Central memory CD8-positive, alpha-beta T cell (primary cell): ENCODE measurements around the gene TPPP.
A peak's percentile ranks its signal among the peaks of the same experiment; 100 is the strongest.
"Not testable (repeated sequence)": the region's sequence is repeated elsewhere in the genome, so short reads cannot be mapped to it uniquely, and the experiment has no call there.

Experiments
- ATAC-seq: fragments of 150-1000 bp; cut with Tn5 transposase; replicated peaks from 2 replicates; pipeline ENCODE4 v1.10.0; 2022; ENCODE audit warnings: mild to moderate bottlenecking, moderate FRiP score, moderate number of reproducible peaks; ENCODE audit not compliant: poor library complexity, severe bottlenecking; ENCODE audit errors: extremely low read depth
- DNase-seq, 2 donors: peaks; one replicate each; pipeline ENCODE4 v3.0.0; 2021; ENCODE audit warnings: low spot score in 2 of 2
- H3K27ac Mint-ChIP-seq: one replicate; pipeline ENCODE4 v1.8.0; 2022; ENCODE audit warnings: low read depth, mild to moderate bottlenecking, moderate library complexity, mixed read lengths
- H3K27me3 Mint-ChIP-seq: one replicate; pipeline ENCODE4 v1.8.0; 2022; ENCODE audit warnings: mixed read lengths
- H3K36me3 Mint-ChIP-seq: one replicate; pipeline ENCODE4 v1.8.0; 2022; ENCODE audit warnings: mild to moderate bottlenecking, moderate library complexity, mixed read lengths; ENCODE audit not compliant: insufficient read depth
- H3K4me1 Mint-ChIP-seq: one replicate; pipeline ENCODE4 v1.8.0; 2022; ENCODE audit warnings: mixed read lengths
- H3K4me3 Mint-ChIP-seq: one replicate; pipeline ENCODE4 v1.8.0; 2022; ENCODE audit warnings: mild to moderate bottlenecking, moderate library complexity, mixed read lengths
- H3K9me3 Mint-ChIP-seq: one replicate; pipeline ENCODE4 v1.8.0; 2022; ENCODE audit warnings: mixed read lengths

Gene TPPP

GRCh38 chr5:680836-681235, 12.3 kb downstream of the TPPP start:
- H3K4me3 Mint-ChIP-seq, H3K4me1 Mint-ChIP-seq, H3K27me3 Mint-ChIP-seq, ATAC-seq, H3K36me3 Mint-ChIP-seq, H3K9me3 Mint-ChIP-seq, H3K27ac Mint-ChIP-seq: not testable (repeated sequence)
- DNase-seq, result peak in 1 of 2 donors; percentile 9

DNA sequence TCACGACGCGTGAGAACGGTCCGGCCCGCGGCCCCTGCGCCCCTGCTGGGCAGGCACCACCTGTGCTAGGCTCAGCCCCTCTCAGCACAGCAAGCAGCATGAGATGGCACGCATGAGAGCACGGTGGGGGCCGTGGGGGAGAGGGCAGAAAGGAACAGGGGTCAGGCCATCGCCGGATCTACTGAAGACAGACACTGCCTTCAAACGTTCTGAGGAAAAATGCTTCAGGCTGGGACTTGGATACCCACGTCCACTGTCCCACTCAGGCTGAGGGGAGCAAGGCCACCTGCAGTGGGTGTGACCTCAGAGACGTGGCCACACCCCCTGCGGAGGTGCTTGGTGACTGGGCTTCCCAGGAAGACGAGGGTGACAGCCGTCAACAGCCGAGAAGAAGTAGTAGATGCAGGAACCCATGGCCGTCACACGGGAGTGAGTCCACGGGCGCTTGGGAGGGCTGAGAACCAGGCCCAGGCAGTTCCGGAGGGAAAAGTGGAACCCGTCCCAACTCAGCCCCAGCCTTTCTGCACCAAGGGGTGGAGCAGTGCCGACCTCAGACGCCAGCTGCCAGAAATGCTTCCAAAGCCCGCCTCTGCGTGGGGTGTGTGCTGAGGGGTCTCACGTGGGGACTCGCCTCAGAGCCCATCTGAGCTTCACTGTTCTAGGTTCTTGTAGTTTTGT, 12.9 kb downstream of the TPPP start:
- H3K4me3 Mint-ChIP-seq, H3K9me3 Mint-ChIP-seq: not testable (repeated sequence)

GRCh38 chr5:679166-679895, 13.8 kb downstream of the TPPP start:
- H3K27ac Mint-ChIP-seq, H3K4me3 Mint-ChIP-seq, H3K9me3 Mint-ChIP-seq, ATAC-seq, H3K27me3 Mint-ChIP-seq, H3K36me3 Mint-ChIP-seq, H3K4me1 Mint-ChIP-seq: not testable (repeated sequence)
- DNase-seq, result peak; percentile 5 to 12

More for the DNA sequence above, 12.9 kb downstream of the TPPP start:
- H3K36me3 Mint-ChIP-seq, H3K4me1 Mint-ChIP-seq, H3K27ac Mint-ChIP-seq, H3K27me3 Mint-ChIP-seq, ATAC-seq, DNase-seq: not testable (repeated sequence)

- DNase-seq, result peak in 1 of 2 donors; percentile 8
- not testable (repeated sequence) for H3K4me1 Mint-ChIP-seq, H3K9me3 Mint-ChIP-seq, ATAC-seq, H3K36me3 Mint-ChIP-seq, H3K27ac Mint-ChIP-seq, H3K27me3 Mint-ChIP-seq, H3K4me3 Mint-ChIP-seq
These were observed 14.6 kb downstream of the TPPP start for GRCh38 chr5:678521-678920.

- Mint-ChIP-seq H3K9me3 (no peaks in the 10 kb centered on the region), H3K4me1 (peaks cover 15% of the 10 kb centered on the region), H3K36me3 (peaks cover 10% of the 10 kb centered on the region), H3K27ac (no peak overlapping the region), H3K27me3 (no peaks in the 10 kb centered on the region), H3K4me3 (no peak overlapping the region)
- DNase-seq (peak in 1 of 2 donors; percentile 11), ATAC-seq (no peak)
These were observed 15.7 kb downstream of the TPPP start for GRCh38 chr5:677131-678101.

DNA sequence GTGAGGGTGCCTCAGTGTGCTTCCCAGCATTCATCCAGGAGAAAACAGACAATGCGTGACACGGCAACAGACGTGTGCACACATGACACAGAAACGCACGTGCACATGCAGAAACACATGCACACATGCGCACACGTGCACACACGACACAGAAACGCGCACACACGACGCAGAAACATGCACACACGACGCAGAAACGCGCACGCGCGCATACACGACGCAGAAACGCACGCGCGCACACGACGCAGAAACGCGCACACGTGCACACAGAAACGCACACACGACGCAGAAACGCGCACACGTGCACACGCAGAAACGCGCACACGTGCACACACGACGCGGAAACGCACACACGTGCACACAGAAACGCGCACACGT, 16.5 kb downstream of the TPPP start:
- no peaks in the 10 kb centered on the region for H3K9me3 Mint-ChIP-seq
- DNase-seq, result no peak
- ATAC-seq, result no peak
- peaks cover 10% of the 10 kb centered on the region for H3K36me3 Mint-ChIP-seq
- no peak overlapping the region for H3K4me3 Mint-ChIP-seq
- H3K27ac Mint-ChIP-seq, result no peak overlapping the region
- H3K4me1 Mint-ChIP-seq, result peaks cover 19% of the 10 kb centered on the region
- no peaks in the 10 kb centered on the region for H3K27me3 Mint-ChIP-seq

DNA sequence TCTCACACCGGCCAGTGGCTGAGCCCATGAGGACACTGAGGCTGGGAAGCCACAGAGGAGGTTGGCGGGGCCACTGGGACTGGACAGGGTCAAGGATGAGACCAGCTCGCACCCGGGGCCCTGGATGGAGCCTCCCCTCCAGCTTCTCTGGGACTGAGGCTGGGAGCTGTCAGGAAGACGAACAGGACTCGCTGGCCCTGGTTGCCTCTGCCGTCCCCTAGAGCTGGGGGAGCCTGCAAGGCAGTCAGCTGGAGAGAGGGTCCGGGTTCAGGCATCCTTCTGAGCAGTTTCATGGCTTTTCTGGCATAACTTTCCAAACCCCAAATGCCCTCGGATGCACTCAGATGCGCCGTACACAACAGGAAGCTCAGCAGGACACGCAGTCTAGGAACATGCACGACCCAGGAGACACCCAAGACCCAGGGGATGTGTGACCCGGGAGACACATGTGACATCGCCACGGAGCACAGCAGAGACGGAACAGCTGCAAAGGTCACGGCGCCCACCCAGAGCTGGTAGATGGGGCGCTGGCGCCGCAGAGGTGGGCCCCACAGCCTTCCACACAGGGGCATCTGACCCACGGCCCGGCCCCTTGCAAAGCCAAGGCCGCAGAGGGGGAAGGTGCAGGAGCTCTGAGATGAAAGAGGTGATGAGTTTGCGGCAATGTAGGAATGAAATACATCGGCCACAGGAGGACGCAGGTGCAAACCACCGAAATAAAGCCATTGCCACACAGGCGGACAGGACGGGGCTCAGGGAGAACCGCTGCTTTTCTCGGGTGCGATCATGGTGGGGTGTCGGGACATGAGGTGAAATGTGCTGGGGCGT, 17.1 kb downstream of the TPPP start:
- Mint-ChIP-seq H3K27me3 (no peaks in the 10 kb centered on the region), H3K27ac (no peak overlapping the region), H3K4me1 (peaks cover 19% of the 10 kb centered on the region), H3K9me3 (no peaks in the 10 kb centered on the region), H3K36me3 (peaks cover 11% of the 10 kb centered on the region), H3K4me3 (no peak overlapping the region)
- ATAC-seq (no peak), DNase-seq (peak; percentile 8 to 12)

GRCh38 chr5:675111-675870, 17.9 kb downstream of the TPPP start:
- Mint-ChIP-seq H3K9me3 (no peaks in the 10 kb centered on the region), H3K27ac (no peak overlapping the region), H3K4me3 (no peak overlapping the region), H3K4me1 (peaks cover 19% of the 10 kb centered on the region), H3K27me3 (no peaks in the 10 kb centered on the region), H3K36me3 (peaks cover 13% of the 10 kb centered on the region)
- DNase-seq (peak in 1 of 2 donors; percentile 8), ATAC-seq (no peak)

DNA sequence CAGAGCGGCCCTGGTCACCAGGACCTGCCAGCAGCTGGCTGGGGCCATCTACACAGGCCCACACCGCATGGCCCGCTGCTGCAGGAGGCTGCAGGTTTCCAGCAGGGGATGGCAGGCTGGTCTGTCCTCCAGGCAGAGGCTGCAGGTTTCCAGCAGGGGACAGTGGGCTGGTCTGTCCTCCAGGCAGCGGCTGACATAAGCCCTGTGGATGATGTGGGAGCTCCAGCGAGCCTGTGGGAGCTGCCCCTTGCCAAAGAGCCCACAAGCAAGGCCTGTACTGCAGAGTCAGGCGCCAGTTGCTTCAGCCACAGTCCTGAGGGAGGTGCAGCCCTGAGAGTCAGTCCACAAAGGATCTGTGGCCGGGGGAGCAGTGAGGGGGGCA, 18.5 kb downstream of the TPPP start:
- ATAC-seq (no peak), DNase-seq (peak in 1 of 2 donors; percentile 9)
- peaks cover 19% of the 10 kb centered on the region for H3K4me1 Mint-ChIP-seq
- H3K4me3 Mint-ChIP-seq, result no peak overlapping the region
- H3K27ac Mint-ChIP-seq, result no peak overlapping the region
- H3K27me3 Mint-ChIP-seq, result no peaks in the 10 kb centered on the region
- H3K36me3 Mint-ChIP-seq, result peaks cover 13% of the 10 kb centered on the region
- no peaks in the 10 kb centered on the region for H3K9me3 Mint-ChIP-seq

- Mint-ChIP-seq H3K4me3 (peak overlapping the region; percentile 7), H3K36me3 (peaks cover 15% of the 10 kb centered on the region), H3K27ac (no peak overlapping the region), H3K27me3 (no peaks in the 10 kb centered on the region), H3K9me3 (no peaks in the 10 kb centered on the region), H3K4me1 (peaks cover 19% of the 10 kb centered on the region)
- ATAC-seq, result no peak
- no peak for DNase-seq
These were observed 19.1 kb downstream of the TPPP start for GRCh38 chr5:673831-674629.
